Right ventricle myocardium inferior (tissue), 1 donor: ENCODE data around the gene DMRT1. TPM values are rescaled to one million over a fixed set of nuclear protein-coding genes. Genes with fewer than 3 reads are reported as not detected.
"Not testable (repeated sequence)": the region's sequence is repeated elsewhere in the genome, so short reads cannot be mapped to it uniquely, and the experiment has no call there.

Experiments used
- ATAC-seq: fragments of 200-7000 bp; cut with Tn5 transposase; one replicate; pipeline ENCODE4 v1.9.1; 2020; ENCODE audit warnings: mild to moderate bottlenecking, moderate library complexity
- DNase-seq: peaks from one replicate; pipeline ENCODE4 v3.0.0; 2021; ENCODE audit errors: missing footprints
- intact Hi-C: fragments of 100-400 bp; cut with DNase I; formaldehyde crosslinking; loops from one replicate; pipeline ENCODE4 v1.11.0; 2022
- total RNA-seq: library from RNA; stranded (reverse); fragmentation: NEBNext Ultra II Directional; extraction: Animal tissue kit (Norgen Biotek cat#: 25700); gene quantifications from one replicate; pipeline ENCODE4 v1.2.1, GENCODE V29; 2021
- donor health status: DM: no; HTN: yes; CAD: no; lungs with severe emphysema.

Gene DMRT1
- total RNA-seq, 1 donor from 2014 or later, result not detected

GRCh38 chr9:849431-849830, 7.9 kb downstream of the DMRT1 start:
- intact Hi-C loops, result no loop called here
- DNase-seq, result no peak
- ATAC-seq, result no peak

- intact Hi-C loops, result no loop called here
- DNase-seq, result no peak
- ATAC-seq, result no peak
Measured at GRCh38 chr9:852539-852938, 11.0 kb downstream of the DMRT1 start.

- DNase-seq, result no peak
- intact Hi-C loops, result no loop called here
- ATAC-seq, result no peak
Measured at GRCh38 chr9:859251-859650, 17.8 kb downstream of the DMRT1 start.

- no peak for DNase-seq
- intact Hi-C loops, result no loop called here
- no peak for ATAC-seq
Measured at GRCh38 chr9:860706-861105, 19.2 kb downstream of the DMRT1 start.

- ATAC-seq, intact Hi-C loops, DNase-seq: not testable (repeated sequence)
Measured at GRCh38 chr9:861525-861924, 20.0 kb downstream of the DMRT1 start.

GRCh38 chr9:875119-875962, 33.8 kb downstream of the DMRT1 start:
- ATAC-seq (no peak), DNase-seq (no peak)
- intact Hi-C loops, result no loop called here

GRCh38 chr9:876425-876824, 34.9 kb downstream of the DMRT1 start:
- intact Hi-C loops, result no loop called here
- DNase-seq, result no peak
- ATAC-seq, result no peak

- ATAC-seq, result peak; percentile 60
- no peak for DNase-seq
- intact Hi-C loops, result no loop called here
Measured at GRCh38 chr9:878239-878638, 36.7 kb downstream of the DMRT1 start.

- intact Hi-C loops, result no loop called here
- no peak for DNase-seq
Measured at GRCh38 chr9:880725-881124, 39.2 kb downstream of the DMRT1 start.

GRCh38 chr9:882416-882924, 41.0 kb downstream of the DMRT1 start:
- intact Hi-C loops, result no loop called here

More at GRCh38 chr9:880725-881124, 39.2 kb downstream of the DMRT1 start:
- no peak for ATAC-seq

GRCh38 chr9:883011-883410, 41.5 kb downstream of the DMRT1 start:
- no peak for ATAC-seq
- no peak for DNase-seq
- intact Hi-C loops, result no loop called here

More at GRCh38 chr9:882416-882924, 41.0 kb downstream of the DMRT1 start:
- ATAC-seq (no peak), DNase-seq (no peak)

GRCh38 chr9:886886-887285, 45.4 kb downstream of the DMRT1 start:
- DNase-seq, result no peak
- intact Hi-C loops, result no loop called here
- ATAC-seq, result no peak

GRCh38 chr9:892123-892522, 50.6 kb downstream of the DMRT1 start:
- ATAC-seq (no peak), DNase-seq (no peak)
- intact Hi-C loops, result no loop called here

- DNase-seq (no peak), ATAC-seq (no peak)
- intact Hi-C loops, result loop anchor here (1.0 kb wide), 1 partner anchor 116 kb away; no protein-coding TSS in a partner anchor
Measured at GRCh38 chr9:893115-893514, 51.6 kb downstream of the DMRT1 start.

GRCh38 chr9:893843-894420, 52.4 kb downstream of the DMRT1 start:
- ATAC-seq (peak; percentile 50), DNase-seq (no peak)
- intact Hi-C loops, result loop anchor here (1.0 kb wide), 1 partner anchor 115 kb away; no protein-coding TSS in a partner anchor

GRCh38 chr9:899440-900184, 58.1 kb downstream of the DMRT1 start:
- DNase-seq (no peak), ATAC-seq (peak; percentile 28)
- intact Hi-C loops, result no loop called here

- no peak for ATAC-seq
- no peak for DNase-seq
- intact Hi-C loops, result no loop called here
Measured at GRCh38 chr9:903886-904285, 62.4 kb downstream of the DMRT1 start.

GRCh38 chr9:905906-906305, 64.4 kb downstream of the DMRT1 start:
- ATAC-seq, result no peak

GRCh38 chr9:908536-909205, 67.2 kb downstream of the DMRT1 start:
- ATAC-seq, result no peak

More at GRCh38 chr9:905906-906305, 64.4 kb downstream of the DMRT1 start:
- no peak for DNase-seq
- intact Hi-C loops, result no loop called here

More at GRCh38 chr9:908536-909205, 67.2 kb downstream of the DMRT1 start:
- intact Hi-C loops, result no loop called here
- no peak for DNase-seq
